Mesenchymal stem cell (in vitro differentiated cells and primary cell): ENCODE results near the gene KLF5. TPM values are rescaled to one million over a fixed set of nuclear protein-coding genes. Genes with fewer than 3 reads are reported as not detected.
A peak's percentile ranks its signal among the peaks of the same experiment; 100 is the strongest.

ENCODE experiments used
- DNase-seq: peaks from one replicate; pipeline ENCODE4 v3.0.0-alpha.2; 2013
- H2AFZ ChIP-seq: one replicate; pipeline ENCODE4 v1.6.1; 2013; ENCODE audit warnings: low read depth, mild to moderate bottlenecking, control low read depth, inconsistent platforms, low read length, moderate library complexity
- H2AK5ac ChIP-seq: 2 replicates; pipeline ENCODE4 v1.6.1; 2013; ENCODE audit warnings: low read length, moderate library complexity, mild to moderate bottlenecking, inconsistent platforms; ENCODE audit not compliant: severe bottlenecking
- H2BK120ac ChIP-seq: one replicate; pipeline ENCODE4 v1.6.1; 2013; ENCODE audit warnings: low read depth, mild to moderate bottlenecking, inconsistent platforms, low read length, moderate library complexity
- H2BK12ac ChIP-seq, 2 experiments: one replicate each; pipeline ENCODE4 v1.6.1; 2013; ENCODE audit warnings: inconsistent platforms in 2 of 2, low read length in 2 of 2, mild to moderate bottlenecking in 2 of 2, moderate library complexity in 2 of 2, control low read depth in 1 of 2
- H2BK15ac ChIP-seq: one replicate; pipeline ENCODE4 v1.6.1; 2013; ENCODE audit warnings: mild to moderate bottlenecking, low read depth, inconsistent platforms; ENCODE audit not compliant: poor library complexity, severe bottlenecking
- H2BK5ac ChIP-seq: 2 replicates; pipeline ENCODE4 v1.6.1; 2013; ENCODE audit warnings: low read depth, mild to moderate bottlenecking, low read length, control low read depth, inconsistent platforms; ENCODE audit not compliant: poor library complexity, severe bottlenecking
- H3K14ac ChIP-seq, 2 experiments: one replicate each; pipeline ENCODE4 v1.6.1; 2013; ENCODE audit warnings: inconsistent platforms in 2 of 2, low read length in 2 of 2, control low read depth in 1 of 2, mild to moderate bottlenecking in 1 of 2, moderate library complexity in 1 of 2
- H3K18ac ChIP-seq, 2 experiments: one replicate each; pipeline ENCODE4 v1.6.1; 2013; ENCODE audit warnings: inconsistent platforms in 2 of 2, low read length in 2 of 2, control low read depth in 1 of 2, low read depth in 1 of 2, mild to moderate bottlenecking in 1 of 2
- H3K23ac ChIP-seq, 2 experiments: one replicate each; pipeline ENCODE4 v1.6.1; 2013; ENCODE audit warnings: inconsistent platforms in 2 of 2, low read length in 2 of 2, mild to moderate bottlenecking in 2 of 2, moderate library complexity in 2 of 2, control low read depth in 1 of 2
- H3K27ac ChIP-seq: 2 replicates; pipeline ENCODE4 v1.5.1; 2013; ENCODE audit warnings: mild to moderate bottlenecking, moderate library complexity, low read length, control low read depth, inconsistent platforms; ENCODE audit not compliant: poor library complexity, severe bottlenecking
- H3K27me3 ChIP-seq, 2 experiments: 2 replicates each; pipeline versions ENCODE4 v1.6.1 to v1.7.0; 2013; ENCODE audit warnings: low read length in 2 of 2, mild to moderate bottlenecking in 2 of 2, moderate library complexity in 2 of 2, control low read depth in 1 of 2, inconsistent platforms in 1 of 2; ENCODE audit not compliant: control insufficient read depth in 1 of 2, insufficient read depth in 1 of 2
- H3K36me3 ChIP-seq, 2 experiments: 2 replicates each; pipeline versions ENCODE4 v1.6.1 to v1.7.0; 2013; ENCODE audit warnings: low read length in 2 of 2, control low read depth in 1 of 2, inconsistent platforms in 1 of 2, low read depth in 1 of 2, mild to moderate bottlenecking in 1 of 2; ENCODE audit not compliant: insufficient read depth in 2 of 2, control insufficient read depth in 1 of 2
- H3K4ac ChIP-seq, 2 experiments: one replicate each; pipeline ENCODE4 v1.6.1; 2013; ENCODE audit warnings: inconsistent platforms in 2 of 2, low read length in 2 of 2, mild to moderate bottlenecking in 2 of 2, moderate library complexity in 2 of 2, control low read depth in 1 of 2, low read depth in 1 of 2
- H3K4me1 ChIP-seq: 2 replicates; pipeline ENCODE4 v1.6.1; 2013; ENCODE audit warnings: low read depth, low read length, control low read depth; ENCODE audit not compliant: control insufficient read depth, insufficient read depth
- H3K4me2 ChIP-seq: 2 replicates; pipeline ENCODE4 v1.6.1; 2013; ENCODE audit warnings: low read length, mild to moderate bottlenecking, inconsistent platforms; ENCODE audit not compliant: poor library complexity, severe bottlenecking
- H3K4me3 ChIP-seq, 2 experiments: 2 replicates each; pipeline versions ENCODE4 v1.5.1 to v1.7.0; 2013; ENCODE audit warnings: low read length in 2 of 2, mild to moderate bottlenecking in 2 of 2, control low read depth in 1 of 2, low read depth in 1 of 2; ENCODE audit not compliant: insufficient read depth in 1 of 2
- H3K79me1 ChIP-seq: replicated peaks from 2 replicates; pipeline ENCODE4 v1.6.1; 2013; ENCODE audit warnings: mild to moderate bottlenecking, control low read depth, low read length, inconsistent platforms; ENCODE audit not compliant: poor library complexity, severe bottlenecking
- H3K9ac ChIP-seq: 2 replicates; pipeline ENCODE4 v1.7.0; 2013; ENCODE audit warnings: mild to moderate bottlenecking, low read length, moderate library complexity
- H3K9me3 ChIP-seq: 2 replicates; pipeline ENCODE4 v1.7.0; 2013; ENCODE audit warnings: mild to moderate bottlenecking, low read length; ENCODE audit not compliant: control insufficient read depth
- H4K8ac ChIP-seq: one replicate; pipeline ENCODE4 v1.6.1; 2013; ENCODE audit warnings: inconsistent platforms, mild to moderate bottlenecking, low read length, moderate library complexity
- H4K91ac ChIP-seq: one replicate; pipeline ENCODE4 v1.6.1; 2013; ENCODE audit warnings: mild to moderate bottlenecking, low read length, inconsistent platforms
- WGBS: methylation state at CpG from one replicate; pipeline ENCODE4 v1.1.7; 2013; ENCODE audit warnings: mixed read lengths; 5-methylcytosine and 5-hydroxymethylcytosine counted together
- polyA plus RNA-seq, 2 experiments: library from polyadenylated mRNA; stranded (reverse); fragments of 200-250 nt; gene quantifications; one replicate each; pipeline ENCODE4 v1.2.3, GENCODE V29; 2013

Gene KLF5
- polyA plus RNA-seq (2013, experiment 1 of 2): 5.2 TPM
- polyA plus RNA-seq (2013, experiment 2 of 2): 6.0 TPM

GRCh38 chr13:73058736-73059459, at the start of gene KLF5:
Gene KLF5 (plus strand): TSS chr13:73059005. CDS start chr13:73059328, 323 bp downstream.
- peak within 1 kb of the TSS in 1 of 2 experiments; percentile 89 for H3K23ac ChIP-seq
- peaks cover 10% of the 10 kb centered on the region for H3K79me1 ChIP-seq
- H3K14ac ChIP-seq: peak within 1 kb of the TSS in 1 of 2 experiments; percentile 65
- DNase-seq: peak; percentile 95
- no peaks in the 10 kb centered on the region for H3K4me1 ChIP-seq
- peak within 1 kb of the TSS; percentile 61 for H2AFZ ChIP-seq
- under 1% methylated on average over 69 of the region's 93 CpGs for WGBS
- H3K9ac ChIP-seq: peak within 1 kb of the TSS; percentile 76
- peak within 1 kb of the TSS in 1 of 2 experiments; percentile 67 for H3K4ac ChIP-seq
- H3K18ac ChIP-seq: peak within 1 kb of the TSS; percentile 62 to 88
- no peaks in the 10 kb centered on the region for H3K9me3 ChIP-seq
- peak within 1 kb of the TSS; percentile 93 for H3K4me2 ChIP-seq
- peak within 1 kb of the TSS in 1 of 2 experiments; percentile 94 for H2BK12ac ChIP-seq
- no peak within 1 kb of the TSS for H4K91ac ChIP-seq
- no peak within 1 kb of the TSS for H3K27ac ChIP-seq
- peak within 1 kb of the TSS; percentile 66 for H2BK5ac ChIP-seq
- peaks cover 0 to 6% of the 10 kb centered on the region in 2 experiments for H3K36me3 ChIP-seq
- H2BK120ac ChIP-seq: peak within 1 kb of the TSS; percentile 85
- H4K8ac ChIP-seq: peak within 1 kb of the TSS; percentile 12
- H3K4me3 ChIP-seq: peak within 1 kb of the TSS; percentile 81 to 96
- H2BK15ac ChIP-seq: peak within 1 kb of the TSS; percentile 90
- peak within 1 kb of the TSS; percentile 48 for H2AK5ac ChIP-seq
- H3K27me3 ChIP-seq: peaks cover 0 to 20% of the 10 kb centered on the region in 2 experiments

- no peak for DNase-seq
- Histone ChIP-seq H2BK12ac (no peak overlapping the region), H2BK15ac (no peak overlapping the region), H3K9ac (no peak overlapping the region), H4K8ac (no peak overlapping the region), H3K27ac (no peak overlapping the region), H4K91ac (no peak overlapping the region), H3K23ac (no peak overlapping the region), H2BK120ac (no peak overlapping the region), H3K4ac (no peak overlapping the region), H3K18ac (no peak overlapping the region), H3K27me3 (no peaks in the 10 kb centered on the region), H3K4me3 (no peak overlapping the region), H2AFZ (no peak overlapping the region), H3K4me2 (no peak overlapping the region), H3K14ac (no peak overlapping the region), H2BK5ac (no peak overlapping the region), H3K79me1 (no peaks in the 10 kb centered on the region), H3K9me3 (no peaks in the 10 kb centered on the region), H2AK5ac (no peak overlapping the region), H3K4me1 (no peaks in the 10 kb centered on the region), H3K36me3 (peaks cover 0 to 10% of the 10 kb centered on the region in 2 experiments)
- 78% methylated on average over 5 of the region's 5 CpGs for WGBS
Measured at GRCh38 chr13:73011751-73012150, 47.1 kb upstream of the KLF5 start.

GRCh38 chr13:73015805-73016204, 43.0 kb upstream of the KLF5 start:
- H2BK12ac ChIP-seq: no peak overlapping the region
- no CpG with 5 or more reads among the region's 1 CpG for WGBS

GRCh38 chr13:73018336-73018735, 40.5 kb upstream of the KLF5 start:
- Histone ChIP-seq H3K4me1 (peaks cover 5% of the 10 kb centered on the region), H3K4me2 (no peak overlapping the region), H3K4ac (no peak overlapping the region), H3K9ac (no peak overlapping the region), H3K23ac (no peak overlapping the region), H3K18ac (no peak overlapping the region), H3K9me3 (no peaks in the 10 kb centered on the region), H3K36me3 (peaks cover 0 to 11% of the 10 kb centered on the region in 2 experiments), H4K91ac (no peak overlapping the region), H4K8ac (no peak overlapping the region), H3K27me3 (no peaks in the 10 kb centered on the region), H3K79me1 (no peaks in the 10 kb centered on the region), H2BK120ac (no peak overlapping the region), H2BK15ac (no peak overlapping the region), H2BK12ac (no peak overlapping the region), H3K14ac (no peak overlapping the region), H3K4me3 (no peak overlapping the region), H2AK5ac (no peak overlapping the region), H2BK5ac (no peak overlapping the region), H2AFZ (no peak overlapping the region), H3K27ac (peak overlapping the region; percentile 91)
- WGBS: 67% methylated on average over 1 of the region's 1 CpG
- no peak for DNase-seq

More at GRCh38 chr13:73015805-73016204, 43.0 kb upstream of the KLF5 start:
- Histone ChIP-seq H2BK5ac (no peak overlapping the region), H3K79me1 (no peaks in the 10 kb centered on the region), H2BK120ac (no peak overlapping the region), H3K23ac (no peak overlapping the region), H3K4me1 (peaks cover 5% of the 10 kb centered on the region), H3K27ac (no peak overlapping the region), H3K27me3 (no peaks in the 10 kb centered on the region), H3K18ac (no peak overlapping the region), H3K4me2 (no peak overlapping the region), H2AFZ (no peak overlapping the region), H3K9ac (no peak overlapping the region), H4K91ac (no peak overlapping the region), H4K8ac (no peak overlapping the region), H3K4me3 (no peak overlapping the region), H2AK5ac (no peak overlapping the region), H3K4ac (no peak overlapping the region), H3K36me3 (peaks cover 0 to 15% of the 10 kb centered on the region in 2 experiments), H2BK15ac (no peak overlapping the region), H3K14ac (no peak overlapping the region), H3K9me3 (no peaks in the 10 kb centered on the region)
- DNase-seq: no peak
